Measurements from ENCODE around the gene NLRP5.

NLRP5 gene

DNA sequence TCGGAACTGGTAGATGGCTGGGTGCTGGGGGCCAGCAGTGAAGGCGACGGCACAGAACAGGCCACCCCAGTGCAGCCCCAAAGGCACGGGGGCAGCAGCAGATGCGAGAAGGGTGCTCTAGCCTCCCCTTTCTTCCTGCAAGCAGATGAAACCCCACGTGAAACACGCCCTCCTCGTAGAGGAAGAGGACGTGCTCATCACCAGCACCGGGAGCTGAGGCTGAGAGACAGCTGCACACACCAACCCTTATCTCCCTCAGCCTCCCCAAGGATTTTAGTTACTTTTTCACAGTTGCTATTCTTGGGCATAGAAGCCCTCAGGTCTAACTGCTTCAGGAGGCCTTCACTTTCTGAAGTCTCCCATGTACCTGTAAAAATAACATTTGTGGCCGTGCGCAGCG, 122.7 kb downstream of the NLRP5 start:
- Histone ChIP-seq H3F3A (ENCODE audit: low read depth) (no peaks in the 10 kb centered on the region), H3K4me1 (ENCODE audit: insufficient read depth, low read length, poor library complexity, severe bottlenecking) (no peaks in the 10 kb centered on the region)
- TF ChIP-seq EZH2phosphoT487 (IDR thresholded peaks at IDR 0.05; ENCODE audit: borderline replicate concordance) (no peak), CTCF (conservative IDR thresholded peaks at IDR 0.05; ENCODE audit: low read length) (no peak)

GRCh38 chr19:56110515-56111448, 124.2 kb downstream of the NLRP5 start:
- Histone ChIP-seq H3K4me3 (ENCODE audit: low read length, poor library complexity, severe bottlenecking) (no peak overlapping the region), H3K9me3 (ENCODE audit: insufficient read depth, low read depth, low read length) (no peaks in the 10 kb centered on the region), H4K20me1 (ENCODE audit: insufficient read depth, low read length, poor library complexity, severe bottlenecking) (peaks cover 61% of the 10 kb centered on the region), H3K27me3 (ENCODE audit: insufficient read depth, low read length, poor library complexity, severe bottlenecking) (no peaks in the 10 kb centered on the region), H3K36me3 (ENCODE audit: insufficient read depth, low read length) (peaks cover 5% of the 10 kb centered on the region; the same call in 1 of the 2 replicates), H2AFZ (ENCODE audit: low read length) (no peak overlapping the region), H3F3A (ENCODE audit: low read depth) (no peaks in the 10 kb centered on the region), H3K9me2 (replicated peaks; ENCODE audit: low read depth, low read length) (no peaks in the 10 kb centered on the region), H3K4me2 (ENCODE audit: low read depth, low read length, poor library complexity, severe bottlenecking) (no peak overlapping the region), H3K79me2 (ENCODE audit: insufficient read depth, low read length) (peaks cover 99% of the 10 kb centered on the region), H3K9ac (ENCODE audit: low read depth, low read length, poor library complexity, severe bottlenecking) (no peak overlapping the region), H3K4me1 (ENCODE audit: insufficient read depth, low read length, poor library complexity, severe bottlenecking) (no peaks in the 10 kb centered on the region)
- TF ChIP-seq CTCF (conservative IDR thresholded peaks at IDR 0.05; ENCODE audit: low read length) = no peak
- no peak for TF ChIP-seq EZH2phosphoT487 (IDR thresholded peaks at IDR 0.05; ENCODE audit: borderline replicate concordance)

More for the DNA sequence above, 122.7 kb downstream of the NLRP5 start:
- Histone ChIP-seq H2AFZ (ENCODE audit: low read length) (no peak overlapping the region), H3K4me3 (ENCODE audit: low read length, poor library complexity, severe bottlenecking) (no peak overlapping the region), H3K27me3 (ENCODE audit: insufficient read depth, low read length, poor library complexity, severe bottlenecking) (no peaks in the 10 kb centered on the region), H4K20me1 (ENCODE audit: insufficient read depth, low read length, poor library complexity, severe bottlenecking) (peaks cover 63% of the 10 kb centered on the region), H3K9ac (ENCODE audit: low read depth, low read length, poor library complexity, severe bottlenecking) (no peak overlapping the region), H3K79me2 (ENCODE audit: insufficient read depth, low read length) (peaks cover 97% of the 10 kb centered on the region), H3K36me3 (ENCODE audit: insufficient read depth, low read length) (peaks cover 5% of the 10 kb centered on the region; the same call in 1 of the 2 replicates), H3K9me3 (ENCODE audit: insufficient read depth, low read depth, low read length) (no peaks in the 10 kb centered on the region), H3K4me2 (ENCODE audit: low read depth, low read length, poor library complexity, severe bottlenecking) (no peak overlapping the region), H3K9me2 (replicated peaks; ENCODE audit: low read depth, low read length) (no peaks in the 10 kb centered on the region)

Data from Loucy (cell line).